H1 (cell line): ENCODE measurements around the gene CUX1. TPM values are rescaled to one million over a fixed set of nuclear protein-coding genes. Genes with fewer than 3 reads are reported as not detected.
A peak's percentile ranks its signal among the peaks of the same experiment; 100 is the strongest.

Experiments used
- CTCF ChIA-PET: fragments of 300-600 bp; sonication (Branson Sonifier 250); formaldehyde crosslinking; loops from one replicate; lab custom pipeline; 2021; ENCODE audit not compliant: partially characterized antibody; lab: Charles Lee
- POLR2A ChIA-PET: fragments of 300-600 bp; sonication (Branson Sonifier 250); formaldehyde crosslinking; loops from one replicate; lab custom pipeline; 2021; ENCODE audit warnings: inconsistent platforms; ENCODE audit not compliant: partially characterized antibody; lab: Charles Lee
- DNase-seq, 2 experiments: peaks; one replicate each; pipeline versions ENCODE4 v3.0.0 to v3.0.0-alpha.2; 2010 to 2022; ENCODE audit warnings: low spot score in 2 of 2, low read depth in 1 of 2, mixed read lengths in 1 of 2
- FAIRE-seq: peaks from 2 replicates; lab custom pipeline; 2011; peaks lifted over from hg19 to GRCh38; lab: Jason Lieb, UNC
- H2AFZ ChIP-seq: 2 replicates; pipeline ENCODE4 v1.8.1; 2012; ENCODE audit warnings: low read length, inconsistent platforms
- H2AK5ac ChIP-seq: 2 replicates; pipeline ENCODE4 v1.6.1; 2013; ENCODE audit warnings: low read depth, low read length
- H2BK120ac ChIP-seq: replicated peaks from 2 replicates; pipeline ENCODE3; 2013; ENCODE audit warnings: low read depth, low read length, inconsistent platforms
- H2BK12ac ChIP-seq: 2 replicates; pipeline ENCODE4 v1.6.1; 2013; ENCODE audit warnings: low read depth, low read length
- H2BK15ac ChIP-seq: 2 replicates; pipeline ENCODE4 v1.6.1; 2013; ENCODE audit warnings: low read length
- H2BK20ac ChIP-seq: 2 replicates; pipeline ENCODE4 v1.6.1; 2013; ENCODE audit warnings: low read length
- H2BK5ac ChIP-seq: 2 replicates; pipeline ENCODE4 v1.6.1; 2013; ENCODE audit warnings: low read depth, low read length
- H3K14ac ChIP-seq: 2 replicates; pipeline ENCODE4 v1.6.1; 2013; ENCODE audit warnings: inconsistent platforms; ENCODE audit not compliant: insufficient read length
- H3K18ac ChIP-seq: 2 replicates; pipeline ENCODE4 v1.6.1; 2013; ENCODE audit warnings: low read length; ENCODE audit errors: extremely low read depth
- H3K23ac ChIP-seq: 2 replicates; pipeline ENCODE4 v1.6.1; 2013; ENCODE audit warnings: inconsistent platforms; ENCODE audit not compliant: insufficient read length
- H3K23me2 ChIP-seq: 2 replicates; pipeline ENCODE4 v1.6.1; 2013; ENCODE audit warnings: low read depth, low read length
- H3K27ac ChIP-seq: 2 replicates; pipeline ENCODE4 v1.6.1; 2011; ENCODE audit warnings: low read depth, low read length, inconsistent platforms
- H3K27me3 ChIP-seq, 4 experiments: replicated peaks in 1 of 4; 1 replicate in 1 of 4; 2 replicates in 3 of 4; pipeline versions ENCODE4 v1.6.1 to v1.8.1; 2011 to 2013; ENCODE audit warnings: low read length in 3 of 4, mild to moderate bottlenecking in 3 of 4, inconsistent platforms in 2 of 4, mixed read lengths in 2 of 4, moderate library complexity in 1 of 4; ENCODE audit not compliant: control insufficient read depth in 3 of 4, insufficient read depth in 3 of 4; ENCODE audit errors: extremely low read depth in 1 of 4
- H3K36me3 ChIP-seq, 4 experiments: 2 replicates each; pipeline versions ENCODE4 v1.6.1 to v1.8.1; 2011 to 2013; ENCODE audit warnings: mild to moderate bottlenecking in 4 of 4, low read length in 3 of 4, moderate library complexity in 2 of 4, control low read depth in 1 of 4, inconsistent platforms in 1 of 4; ENCODE audit not compliant: insufficient read depth in 4 of 4, control insufficient read depth in 2 of 4
- H3K4ac ChIP-seq: replicated peaks from 2 replicates; pipeline ENCODE3; 2013; ENCODE audit warnings: low read length, low read depth, mixed read lengths, inconsistent platforms; ENCODE audit not compliant: insufficient read length
- H3K4me1 ChIP-seq, 4 experiments: replicated peaks in 1 of 4; 1 replicate in 1 of 4; 2 replicates in 3 of 4; pipeline versions ENCODE4 v1.6.1 to v1.8.1; 2011 to 2013; ENCODE audit warnings: low read length in 3 of 4, inconsistent platforms in 2 of 4, mixed read lengths in 1 of 4; ENCODE audit not compliant: insufficient read depth in 4 of 4, control insufficient read depth in 3 of 4
- H3K4me2 ChIP-seq, 2 experiments: 2 replicates each; pipeline versions ENCODE4 v1.6.1 to v1.8.1; 2011 to 2013; ENCODE audit warnings: low read depth in 2 of 2, low read length in 2 of 2, control low read depth in 1 of 2, inconsistent platforms in 1 of 2, mild to moderate bottlenecking in 1 of 2; ENCODE audit not compliant: insufficient read depth in 1 of 2
- H3K4me3 ChIP-seq, 4 experiments: fragments of 200-600, 300-600 bp in 1 of 4; sonication (generic), shearing (Covaris generic), sonication (Bioruptor Twin) in 1 of 4; 2 replicates each; pipeline versions ENCODE4 v1.5.1 to v1.8.1; 2011 to 2016; ENCODE audit warnings: low read length in 4 of 4, low read depth in 3 of 4, control low read depth in 2 of 4, inconsistent platforms in 2 of 4, mild to moderate bottlenecking in 2 of 4, mixed read lengths in 1 of 4, moderate library complexity in 1 of 4; ENCODE audit not compliant: insufficient read depth in 2 of 4; ENCODE audit errors: extremely low read depth in 1 of 4
- H3K56ac ChIP-seq: replicated peaks from 2 replicates; pipeline ENCODE3; 2013; ENCODE audit warnings: low read depth, mild to moderate bottlenecking, mixed read lengths, low read length, inconsistent platforms; ENCODE audit not compliant: insufficient read length
- H3K79me1 ChIP-seq: 2 replicates; pipeline ENCODE4 v1.6.1; 2013; ENCODE audit warnings: low read depth, low read length, control low read depth
- H3K79me2 ChIP-seq, 2 experiments: 2 replicates each; pipeline versions ENCODE4 v1.6.1 to v1.8.1; 2012 to 2013; ENCODE audit warnings: low read length in 2 of 2, mild to moderate bottlenecking in 2 of 2, inconsistent platforms in 1 of 2; ENCODE audit not compliant: insufficient read depth in 2 of 2, control insufficient read depth in 1 of 2
- H3K9ac ChIP-seq, 4 experiments: replicated peaks in 1 of 4; 1 replicate in 1 of 4; 2 replicates in 3 of 4; pipeline versions ENCODE4 v1.6.1 to v1.8.1; 2011 to 2013; ENCODE audit warnings: low read depth in 3 of 4, low read length in 3 of 4, control low read depth in 2 of 4, mild to moderate bottlenecking in 2 of 4, moderate library complexity in 2 of 4, inconsistent platforms in 1 of 4; ENCODE audit errors: extremely low read depth in 1 of 4
- H3K9me3 ChIP-seq, 2 experiments: 2 replicates each; pipeline versions ENCODE4 v1.6.1 to v1.8.1; 2012 to 2013; ENCODE audit warnings: mild to moderate bottlenecking in 2 of 2, moderate library complexity in 2 of 2, control low read depth in 1 of 2, inconsistent platforms in 1 of 2, low read depth in 1 of 2, low read length in 1 of 2, mixed read lengths in 1 of 2; ENCODE audit not compliant: insufficient read depth in 2 of 2
- H4K20me1 ChIP-seq, 2 experiments: replicated peaks in 1 of 2; 2 replicates each; pipeline versions ENCODE3 to v1.8.1; 2011 to 2013; ENCODE audit warnings: inconsistent platforms in 2 of 2, low read length in 2 of 2, mild to moderate bottlenecking in 1 of 2; ENCODE audit not compliant: insufficient read depth in 2 of 2, control insufficient read depth in 1 of 2
- H4K5ac ChIP-seq: 2 replicates; pipeline ENCODE4 v1.6.1; 2013; ENCODE audit warnings: low read length, low read depth, mixed read lengths, inconsistent platforms; ENCODE audit not compliant: insufficient read length
- H4K8ac ChIP-seq: 2 replicates; pipeline ENCODE4 v1.8.0; 2013; ENCODE audit warnings: mild to moderate bottlenecking, moderate library complexity, low read length, inconsistent platforms; ENCODE audit not compliant: insufficient read depth; ENCODE audit errors: extremely low read depth
- H4K91ac ChIP-seq: replicated peaks from 2 replicates; pipeline ENCODE3; 2013; ENCODE audit warnings: low read length, mixed read lengths, inconsistent platforms; ENCODE audit not compliant: insufficient read length
- BACH1 ChIP-seq: IDR thresholded peaks from 2 replicates; pipeline ENCODE4 v1.6.1; 2012; ENCODE audit warnings: low read length, improper control_type of control experiment
- CBX5 ChIP-seq: fragments of 300-800, 300-1000 bp; sonication (generic); IDR thresholded peaks from 2 replicates; pipeline ENCODE4 v1.7.1; 2016; ENCODE audit warnings: antibody characterized with exemption, low read length, low read depth
- CREB1 ChIP-seq: IDR thresholded peaks from 2 replicates; pipeline ENCODE4 v1.6.1; 2012; ENCODE audit warnings: inconsistent platforms
- SAP30 ChIP-seq: fragments of 300-600 bp; sonication (generic); IDR thresholded peaks from 2 replicates; pipeline ENCODE4 v1.7.1; 2012; ENCODE audit warnings: low read length, moderate library complexity, mild to moderate bottlenecking, inconsistent platforms; ENCODE audit not compliant: insufficient read depth, insufficient replicate concordance
- TBP ChIP-seq: IDR thresholded peaks from 2 replicates; pipeline ENCODE4 v1.6.1; 2011; ENCODE audit warnings: low read depth, low read length, improper control_type of control experiment
- YY1 ChIP-seq: IDR thresholded peaks from 2 replicates; pipeline ENCODE4 v1.6.1; 2011; ENCODE audit warnings: low read depth, mild to moderate bottlenecking, low read length
- WGBS, 2 experiments: shearing (Covaris generic) in 1 of 2; methylation state at CpG; one replicate each; pipeline versions ENCODE4 v1.1.6 to v1.1.7; 2013 to 2015; ENCODE audit warnings: low lambda C conversion rate in 2 of 2, mixed read lengths in 2 of 2, inconsistent platforms in 1 of 2, low coverage in 1 of 2, missing lambda C conversion rate in 1 of 2; ENCODE audit not compliant: insufficient replicate concordance in 2 of 2, insufficient coverage in 1 of 2, insufficient read length in 1 of 2; ENCODE audit errors: extremely low coverage in 1 of 2, missing lambda C conversion rate in 1 of 2; 5-methylcytosine and 5-hydroxymethylcytosine counted together
- polyA plus RNA-seq, 7 experiments: library from polyadenylated mRNA; depleted of rRNA in 3 of 7; stranded (reverse) in 5 of 7; unstranded in 2 of 7; fragments of >200 nt in 5 of 7; fragments of 200-250 nt in 2 of 7; gene quantifications; 1 replicate in 5 of 7; 2 replicates in 1 of 7; 4 replicates in 1 of 7; pipeline versions ENCODE4 v1.2.1 to v1.2.3, GENCODE V29; 2011 to 2013; ENCODE audit warnings: missing spikeins in 2 of 7, mixed read lengths in 2 of 7
- total RNA-seq: library from RNA; stranded (reverse); fragmentation: NEBNext Ultra II Directional; extraction: Animal tissue kit (Norgen Biotek cat#: 25700); gene quantifications from 2 replicates; pipeline ENCODE4 v1.2.1, GENCODE V29; 2021

Gene CUX1
- total and polyA plus RNA-seq, 2 of the 8 experiments (the other 6 are each of a cell fraction or from before 2014, with no cell fraction given), result 21.6 to 65.9 TPM

- no peaks in the 10 kb centered on the region; a peak in 1 of 7 replicates for H3K4me1 ChIP-seq
- H3K27me3 ChIP-seq, result no peaks in the 10 kb centered on the region
- CTCF ChIA-PET, result interaction anchor here (0.9 to 1.7 kb wide), 5 partner anchors 13 to 594 kb away, joined by 3 to 6 read pairs (median 3); no protein-coding TSS in a partner anchor
- H3K9ac ChIP-seq, result peak overlapping the region in 1 of 4 experiments; percentile 64; a peak in 1 of 7 replicates
- no peak overlapping the region for H2BK12ac ChIP-seq
- H3K79me2 ChIP-seq, result no peaks in the 10 kb centered on the region
- no peaks in the 10 kb centered on the region for H3K79me1 ChIP-seq
- H3K23ac ChIP-seq, result no peak overlapping the region
- no peak overlapping the region for H4K8ac ChIP-seq
- no peak overlapping the region for H2AFZ ChIP-seq
- FAIRE-seq (no peak), DNase-seq (no peak)
- H3K56ac ChIP-seq, result no peak overlapping the region
- 94% methylated on average over 11 of the region's 12 CpGs; no CpG with 5 or more reads in 1 of the 2 experiments for WGBS, 2 experiments
- H3K36me3 ChIP-seq, result peaks cover 3 to 24% (median 6%) of the 10 kb centered on the region in 4 experiments; a peak in 5 of 8 replicates
- H2AK5ac ChIP-seq, result no peak overlapping the region
- TF ChIP-seq TBP (no peak), CBX5 (no peak), YY1 (no peak), BACH1 (no peak), CREB1 (no peak), SAP30 (no peak)
- no peak overlapping the region for H3K18ac ChIP-seq
- no peak overlapping the region for H2BK15ac ChIP-seq
- no peak overlapping the region for H4K91ac ChIP-seq
- no peak overlapping the region for H3K27ac ChIP-seq
- H3K14ac ChIP-seq, result no peak overlapping the region
- POLR2A ChIA-PET, result no interaction called here
- no peaks in the 10 kb centered on the region for H3K23me2 ChIP-seq
- no peak overlapping the region for H4K5ac ChIP-seq
- H3K9me3 ChIP-seq, result no peaks in the 10 kb centered on the region
- no peak overlapping the region for H2BK5ac ChIP-seq
- H2BK20ac ChIP-seq, result no peak overlapping the region
- no peak overlapping the region for H2BK120ac ChIP-seq
- H3K4ac ChIP-seq, result no peak overlapping the region
- no peak overlapping the region for H3K4me2 ChIP-seq
- H3K4me3 ChIP-seq, result no peak overlapping the region
- no peaks in the 10 kb centered on the region for H4K20me1 ChIP-seq
Observed at GRCh38 chr7:102232611-102233286, 415.3 kb downstream of the CUX1 start.
